ENCODE results near the gene STK26. TPM values are rescaled to one million over a fixed set of nuclear protein-coding genes. Genes with fewer than 3 reads are reported as not detected.

STK26 gene
- total RNA-seq, 1 experiment from 2014 or later, result 30.5 TPM

DNA sequence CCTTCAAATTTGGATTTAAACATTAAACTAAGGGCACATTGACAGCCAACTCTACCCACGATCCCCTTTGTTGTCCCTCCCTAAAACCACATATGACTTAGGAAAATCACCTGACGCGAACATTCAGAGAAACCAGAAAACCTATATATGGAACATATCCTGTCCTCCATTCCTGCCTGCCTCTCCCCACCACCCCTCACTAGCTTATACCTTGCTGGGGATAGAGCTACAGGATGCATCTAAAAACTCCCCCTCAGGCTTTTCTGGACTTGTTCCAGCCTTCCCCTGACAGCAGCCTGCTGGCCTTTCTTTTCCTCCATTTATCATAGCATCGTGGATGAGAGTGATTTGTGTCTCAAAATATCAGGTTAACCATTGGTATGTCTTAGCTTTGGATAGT, 8.8 kb downstream of the STK26 start:
- no peaks in the 10 kb centered on the region for H3K9me3 ChIP-seq (ENCODE audit: control insufficient read depth in 1 of 2, insufficient read depth in 1 of 2, low read depth in 1 of 2, low read length in 2 of 2)
- DNase-seq (ENCODE audit: low read depth, low spot score) (no peak), ATAC-seq (no peak)
- H3K9ac ChIP-seq (ENCODE audit: low read length), result no peak overlapping the region
- ChIA-PET CTCF (no interaction called here), RAD21 (ENCODE audit: low non-redundant PET in 1 of 2, low total read pairs in 2 of 2, uncharacterized antibody in 2 of 2, unreplicated experiment in 2 of 2) (no interaction called here), POLR2A (no interaction called here)
- H3K36me3 ChIP-seq (ENCODE audit: control insufficient read depth in 1 of 2, insufficient read depth in 2 of 2, low read length in 2 of 2), result no peaks in the 10 kb centered on the region
- no peak overlapping the region for H3K27ac ChIP-seq (ENCODE audit: low read depth, low read length)
- BruUV-seq (replicated peaks), result no TSS peak
- no peak overlapping the region for H3K4me3 ChIP-seq (replicated peaks in 1 of 2; ENCODE audit: low read depth in 1 of 2, low read length in 2 of 2)
- peaks cover 42% of the 10 kb centered on the region for H3K79me2 ChIP-seq (ENCODE audit: insufficient read depth, low read length)
- no peak overlapping the region for H3K4me2 ChIP-seq (ENCODE audit: low read length)
- no peaks in the 10 kb centered on the region for H4K20me1 ChIP-seq (ENCODE audit: insufficient read depth)
- intact Hi-C loops (cut with micrococcal nuclease), result no loop called here
- no peak for TF ChIP-seq ELF1 (IDR thresholded peaks at IDR 0.05; ENCODE audit: borderline replicate concordance, low read depth)
- TF ChIP-seq, protein P1, sequence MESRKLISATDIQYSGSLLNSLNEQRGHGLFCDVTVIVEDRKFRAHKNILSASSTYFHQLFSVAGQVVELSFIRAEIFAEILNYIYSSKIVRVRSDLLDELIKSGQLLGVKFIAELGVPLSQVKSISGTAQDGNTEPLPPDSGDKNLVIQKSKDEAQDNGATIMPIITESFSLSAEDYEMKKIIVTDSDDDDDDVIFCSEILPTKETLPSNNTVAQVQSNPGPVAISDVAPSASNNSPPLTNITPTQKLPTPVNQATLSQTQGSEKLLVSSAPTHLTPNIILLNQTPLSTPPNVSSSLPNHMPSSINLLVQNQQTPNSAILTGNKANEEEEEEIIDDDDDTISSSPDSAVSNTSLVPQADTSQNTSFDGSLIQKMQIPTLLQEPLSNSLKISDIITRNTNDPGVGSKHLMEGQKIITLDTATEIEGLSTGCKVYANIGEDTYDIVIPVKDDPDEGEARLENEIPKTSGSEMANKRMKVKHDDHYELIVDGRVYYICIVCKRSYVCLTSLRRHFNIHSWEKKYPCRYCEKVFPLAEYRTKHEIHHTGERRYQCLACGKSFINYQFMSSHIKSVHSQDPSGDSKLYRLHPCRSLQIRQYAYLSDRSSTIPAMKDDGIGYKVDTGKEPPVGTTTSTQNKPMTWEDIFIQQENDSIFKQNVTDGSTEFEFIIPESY (IDR thresholded peaks at IDR 0.05; ENCODE audit: extremely low read depth, insufficient replicate concordance, low read length), result no peak
- TF ChIP-seq RAD21 (IDR thresholded peaks at IDR 0.05; ENCODE audit: low read depth), result no peak
- no peak for TF ChIP-seq SIN3A (IDR thresholded peaks at IDR 0.05; ENCODE audit: low read depth)
- TF ChIP-seq, protein P2, sequence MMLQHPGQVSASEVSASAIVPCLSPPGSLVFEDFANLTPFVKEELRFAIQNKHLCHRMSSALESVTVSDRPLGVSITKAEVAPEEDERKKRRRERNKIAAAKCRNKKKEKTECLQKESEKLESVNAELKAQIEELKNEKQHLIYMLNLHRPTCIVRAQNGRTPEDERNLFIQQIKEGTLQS (IDR thresholded peaks at IDR 0.05), result no peak
- TF ChIP-seq SRF (IDR thresholded peaks at IDR 0.05; ENCODE audit: low read depth), result no peak
- no peak for TF ChIP-seq POLR2A (IDR thresholded peaks at IDR 0.05; ENCODE audit: borderline replicate concordance, extremely low read depth, insufficient read depth, insufficient read length)
- no peak for TF ChIP-seq YY1 (IDR thresholded peaks at IDR 0.05; ENCODE audit: extremely low read depth, insufficient replicate concordance, low read depth, low read length)
- no peak for TF ChIP-seq FOSL1 (IDR thresholded peaks at IDR 0.05; ENCODE audit: low read depth)
- TF ChIP-seq POLR2AphosphoS5 (IDR thresholded peaks at IDR 0.05; ENCODE audit: low read depth, low read length), result no peak
- TF ChIP-seq CBX3 (IDR thresholded peaks at IDR 0.05; ENCODE audit: low read depth), result no peak
- TF ChIP-seq JUND (IDR thresholded peaks at IDR 0.05), result no peak
- no peak for TF ChIP-seq EGR1 (IDR thresholded peaks at IDR 0.05; ENCODE audit: low read depth)
- TF ChIP-seq, protein P3, sequence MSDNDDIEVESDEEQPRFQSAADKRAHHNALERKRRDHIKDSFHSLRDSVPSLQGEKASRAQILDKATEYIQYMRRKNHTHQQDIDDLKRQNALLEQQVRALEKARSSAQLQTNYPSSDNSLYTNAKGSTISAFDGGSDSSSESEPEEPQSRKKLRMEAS (IDR thresholded peaks at IDR 0.05), result no peak
- TF ChIP-seq ZNF274 (IDR thresholded peaks at IDR 0.05; ENCODE audit: low read depth, low read length), result no peak
- H2AFZ ChIP-seq (ENCODE audit: low read depth, low read length, poor library complexity, severe bottlenecking), result no peak overlapping the region
- no peaks in the 10 kb centered on the region for H3K27me3 ChIP-seq (ENCODE audit: insufficient read depth, low read length)
- H3K4me1 ChIP-seq (ENCODE audit: control insufficient read depth in 1 of 2, insufficient read depth in 2 of 2, low read length in 2 of 2), result no peaks in the 10 kb centered on the region
- H3K9me2 ChIP-seq (ENCODE audit: insufficient read depth), result no peaks in the 10 kb centered on the region

Data from HCT116 (cell line).